SK-N-SH (cell line): ENCODE data around the gene PLK3. TPM values are rescaled to one million over a fixed set of nuclear protein-coding genes. Genes with fewer than 3 reads are reported as not detected.

Experiments
- CTCF ChIA-PET: fragments of 300-600, 350-600 bp; formaldehyde crosslinking; extraction: SDS; loops from one replicate; lab custom pipeline; 2021; lab: Yijun Ruan, JAX
- POLR2A ChIA-PET: fragments of 350-600 bp; sonication (Branson Sonifier 250); formaldehyde crosslinking; extraction: SDS; loops from one replicate; lab custom pipeline; 2020; ENCODE audit warnings: antibody characterized with exemption, inconsistent platforms; lab: Yijun Ruan, JAX
- DNase-seq: peaks from one replicate; pipeline ENCODE4 v3.0.0; 2012
- H2AFZ ChIP-seq: fragments of 200-600 bp; sonication (generic); 2 replicates; pipeline ENCODE4 v1.8.1; 2016; ENCODE audit warnings: antibody characterized with exemption, mild to moderate bottlenecking, low read depth
- H3F3A ChIP-seq: fragments of 200-600 bp; sonication (generic); replicated peaks from 2 replicates; pipeline ENCODE3; 2016; ENCODE audit warnings: antibody characterized with exemption, mild to moderate bottlenecking; ENCODE audit not compliant: insufficient read depth
- H3K27ac ChIP-seq, 2 experiments: fragments of 200-500 bp in 1 of 2; fragments of 200-600 bp in 1 of 2; sonication (Bioruptor generic) in 1 of 2; sonication (generic), shearing (Covaris generic) in 1 of 2; 2 replicates each; pipeline versions ENCODE4 v1.5.1 to v1.6.1; 2014 to 2016; ENCODE audit warnings: low read depth in 2 of 2, inconsistent platforms in 1 of 2, low read length in 1 of 2, mild to moderate bottlenecking in 1 of 2, mixed read lengths in 1 of 2
- H3K27me3 ChIP-seq: fragments of 200-600 bp; sonication (generic), shearing (Covaris generic); 2 replicates; pipeline ENCODE4 v1.6.1; 2016; ENCODE audit warnings: mixed run types; ENCODE audit not compliant: insufficient read depth
- H3K36me3 ChIP-seq, 2 experiments: fragments of 200-500 bp in 1 of 2; fragments of 200-600 bp in 1 of 2; sonication (Bioruptor generic) in 1 of 2; sonication (generic) in 1 of 2; replicated peaks in 1 of 2; 2 replicates each; pipeline versions ENCODE3 to v1.5.1; 2014 to 2016; ENCODE audit warnings: low read length in 1 of 2, mild to moderate bottlenecking in 1 of 2; ENCODE audit not compliant: insufficient read depth in 2 of 2, control insufficient read depth in 1 of 2
- H3K4me1 ChIP-seq, 2 experiments: fragments of 200-500 bp in 1 of 2; fragments of 200-600 bp in 1 of 2; sonication (Bioruptor generic) in 1 of 2; sonication (generic), shearing (Covaris generic) in 1 of 2; 2 replicates each; pipeline versions ENCODE4 v1.5.1 to v1.6.1; 2014 to 2016; ENCODE audit warnings: low read depth in 1 of 2, low read length in 1 of 2, mixed run types in 1 of 2; ENCODE audit not compliant: insufficient read depth in 2 of 2, control insufficient read depth in 1 of 2
- H3K4me2 ChIP-seq: fragments of 200-600 bp; sonication (generic), shearing (Covaris generic); 2 replicates; pipeline ENCODE4 v1.6.1; 2017; ENCODE audit warnings: mixed run types
- H3K4me3 ChIP-seq, 2 experiments: fragments of 200-500 bp in 1 of 2; fragments of 200-600 bp in 1 of 2; sonication (Bioruptor generic) in 1 of 2; sonication (generic), shearing (Covaris generic) in 1 of 2; 2 replicates each; pipeline versions ENCODE4 v1.5.1 to v1.8.1; 2014 to 2016; ENCODE audit warnings: low read depth in 2 of 2, inconsistent platforms in 1 of 2, low read length in 1 of 2, mild to moderate bottlenecking in 1 of 2, mixed read lengths in 1 of 2, moderate library complexity in 1 of 2
- H3K79me2 ChIP-seq: fragments of 200-600 bp; sonication (generic); 2 replicates; pipeline ENCODE4 v1.8.1; 2017; ENCODE audit warnings: mild to moderate bottlenecking; ENCODE audit not compliant: insufficient read depth
- H3K9ac ChIP-seq: fragments of 200-600 bp; sonication (generic); 2 replicates; pipeline ENCODE4 v1.6.1; 2017; ENCODE audit warnings: mixed run types
- H3K9me2 ChIP-seq: fragments of 200-600 bp; sonication (generic); 2 replicates; pipeline ENCODE4 v1.6.1; 2017; ENCODE audit warnings: mixed run types
- H3K9me3 ChIP-seq: fragments of 200-600 bp; sonication (generic); 2 replicates; pipeline ENCODE4 v1.6.1; 2017; ENCODE audit warnings: mixed run types, mild to moderate bottlenecking, moderate library complexity
- H4K20me1 ChIP-seq: fragments of 200-600 bp; sonication (generic); 2 replicates; pipeline ENCODE4 v1.6.1; 2017; ENCODE audit warnings: mild to moderate bottlenecking, mixed run types; ENCODE audit not compliant: insufficient read depth
- CHD2 ChIP-seq: fragments of 150-350 bp; IDR thresholded peaks from 2 replicates; pipeline ENCODE4 v1.6.1; 2018; ENCODE audit warnings: low read length; ENCODE audit not compliant: partially characterized antibody
- EP300 ChIP-seq, 2 experiments: IDR thresholded peaks; 2 replicates each; pipeline versions ENCODE4 v1.4.0 to v1.6.1; 2012; ENCODE audit warnings: borderline replicate concordance in 1 of 2, low read depth in 1 of 2, low read length in 1 of 2
- EZH2phosphoT487 ChIP-seq: fragments of 200-600 bp; sonication (generic); IDR thresholded peaks from 2 replicates; pipeline ENCODE4 v1.6.1; 2017; ENCODE audit warnings: low read depth, mixed run types, mild to moderate bottlenecking, antibody characterized with exemption, moderate library complexity, borderline replicate concordance
- GABPA ChIP-seq: IDR thresholded peaks from 2 replicates; pipeline ENCODE4 v1.4.0; 2012; ENCODE audit warnings: low read depth, mild to moderate bottlenecking
- IRF3 ChIP-seq: fragments of 150-350 bp; IDR thresholded peaks from 2 replicates; pipeline ENCODE4 v1.6.1; 2016; ENCODE audit warnings: mild to moderate bottlenecking, low read depth, low read length
- JUND ChIP-seq: IDR thresholded peaks from 2 replicates; pipeline ENCODE4 v1.4.0; 2012
- MAX ChIP-seq: IDR thresholded peaks from 2 replicates; pipeline ENCODE4 v1.4.0; 2012; ENCODE audit warnings: low read depth
- MXI1 ChIP-seq: IDR thresholded peaks from 2 replicates; pipeline ENCODE4 v1.6.1; 2012; ENCODE audit warnings: mild to moderate bottlenecking, low read depth, low read length, improper control_type of control experiment
- NFIC ChIP-seq: IDR thresholded peaks from 2 replicates; pipeline ENCODE4 v1.4.0; 2012; ENCODE audit warnings: borderline replicate concordance
- PBX3 ChIP-seq: IDR thresholded peaks from 2 replicates; pipeline ENCODE4; 2012
- POLR2AphosphoS5 ChIP-seq: IDR thresholded peaks from 2 replicates; pipeline ENCODE4 v1.6.1; 2012; ENCODE audit warnings: low read depth, low read length
- RCOR1 ChIP-seq: fragments of 150-350 bp; IDR thresholded peaks from 2 replicates; pipeline ENCODE4 v1.6.1; 2017; ENCODE audit warnings: antibody characterized with exemption, low read length
- RFX5 ChIP-seq: IDR thresholded peaks from 2 replicates; pipeline ENCODE4 v1.6.1; 2012; ENCODE audit warnings: mild to moderate bottlenecking, improper control_type of control experiment, low read length
- SIN3A ChIP-seq: IDR thresholded peaks from 2 replicates; pipeline ENCODE4 v1.6.1; 2012; ENCODE audit warnings: low read depth, mild to moderate bottlenecking, low read length, moderate library complexity, borderline replicate concordance
- SMC3 ChIP-seq: IDR thresholded peaks from 2 replicates; pipeline ENCODE4 v1.6.1; 2012; ENCODE audit warnings: low read depth, low read length, improper control_type of control experiment
- TCF12 ChIP-seq: IDR thresholded peaks from 2 replicates; pipeline ENCODE4 v1.4.0; 2012
- USF1 ChIP-seq: IDR thresholded peaks from 2 replicates; pipeline ENCODE4 v1.4.0; 2012; ENCODE audit warnings: low read depth, borderline replicate concordance
- USF2 ChIP-seq: fragments of 150-350 bp; IDR thresholded peaks from 2 replicates; pipeline ENCODE4 v1.6.1; 2017; ENCODE audit warnings: antibody characterized with exemption, low read length, low read depth, borderline replicate concordance
- YY1 ChIP-seq: IDR thresholded peaks from 2 replicates; pipeline ENCODE4 v1.4.0; 2012; ENCODE audit warnings: low read depth, mild to moderate bottlenecking
- WGBS: methylation state at CpG from one replicate; pipeline ENCODE4 v1.1.6; 2017; ENCODE audit warnings: low lambda C conversion rate; 5-methylcytosine and 5-hydroxymethylcytosine counted together
- polyA plus RNA-seq, 3 experiments: library from polyadenylated mRNA; depleted of rRNA; stranded (reverse); fragments of >200 nt; gene quantifications; 2 replicates each; pipeline ENCODE4 v1.2.3, GENCODE V29; 2012

PLK3 gene
- polyA plus RNA-seq, 1 of the 3 experiments (the other 2 are of a cell fraction), result 82.8 TPM

GRCh38 chr1:44808938-44809917, 9.1 kb downstream of the PLK3 start:
- Histone ChIP-seq H3K27ac (peak overlapping the region; percentile 94 to 100), H3K36me3 (peaks cover 20 to 34% of the 10 kb centered on the region in 2 experiments), H2AFZ (no peak overlapping the region), H4K20me1 (no peaks in the 10 kb centered on the region), H3K4me3 (peak overlapping the region; percentile 43 to 54), H3K9me3 (no peaks in the 10 kb centered on the region), H3K4me2 (peak overlapping the region; percentile 76), H3F3A (peaks cover 67% of the 10 kb centered on the region), H3K9ac (peak overlapping the region; percentile 94), H3K27me3 (no peaks in the 10 kb centered on the region), H3K4me1 (peaks cover 56 to 85% of the 10 kb centered on the region in 2 experiments; a peak in 3 of 4 replicates), H3K9me2 (no peaks in the 10 kb centered on the region), H3K79me2 (peaks cover 58% of the 10 kb centered on the region)
- no peak for DNase-seq
- ChIA-PET POLR2A (interaction anchor here (1.0 to 3.2 kb wide), 6 partner anchors 9 to 177 kb away, joined by 3 to 29 read pairs (median 11); partner anchors contain the start of genes EIF2B3, PLK3 and RPS8), CTCF (interaction anchor here (0.6 to 2.4 kb wide), 7 partner anchors 9 to 202 kb away, joined by 3 to 11 read pairs (median 4); partner anchors contain the start of genes HECTD3, PLK3 and RPS8)
- WGBS, result 55% methylated on average over 6 of the region's 6 CpGs
- TF ChIP-seq RFX5 (no peak), GABPA (peak; percentile 13; the same call in 1 of the 2 replicates), JUND (no peak)

GRCh38 chr1:44810101-44810761, 10.1 kb downstream of the PLK3 start:
- Histone ChIP-seq H2AFZ (no peak overlapping the region), H3K27ac (peak overlapping the region; percentile 94 to 100)
- no peak for DNase-seq

More at GRCh38 chr1:44810101-44810761, 10.1 kb downstream of the PLK3 start:
- peak overlapping the region; percentile 94 for H3K9ac ChIP-seq
- H3K4me1 ChIP-seq, result peaks cover 56 to 82% of the 10 kb centered on the region in 2 experiments; a peak in 3 of 4 replicates
- H4K20me1 ChIP-seq, result no peaks in the 10 kb centered on the region
- TF ChIP-seq USF1, result no peak
- TF ChIP-seq MXI1, result no peak
- no peak for TF ChIP-seq GABPA
- no peak for TF ChIP-seq USF2
- TF ChIP-seq SIN3A, result no peak
- TF ChIP-seq SMC3, result no peak
- peak; percentile 14; the same call in 1 of the 2 replicates for TF ChIP-seq PBX3
- TF ChIP-seq TCF12, result peak; percentile 57; the same call in 1 of the 2 replicates
- no peak for TF ChIP-seq RFX5
- TF ChIP-seq POLR2AphosphoS5, result no peak; the same call in none of the 2 replicates
- TF ChIP-seq NFIC, result peak; percentile 92
- no peak for TF ChIP-seq EZH2phosphoT487
- no peak for TF ChIP-seq YY1
- TF ChIP-seq MAX, result peak; percentile 32
- no peak for TF ChIP-seq RCOR1
- no peak for TF ChIP-seq CHD2
- peak in 1 of 2 experiments; percentile 28; a peak in 1 of 4 replicates for TF ChIP-seq EP300 (IDR thresholded peaks at IDR 0.05; ENCODE audit: borderline replicate concordance in 1 of 2, low read depth in 1 of 2, low read length in 1 of 2)
- TF ChIP-seq IRF3, result no peak
- H3K9me2 ChIP-seq, result no peaks in the 10 kb centered on the region
- peaks cover 20 to 35% of the 10 kb centered on the region in 2 experiments for H3K36me3 ChIP-seq
- WGBS, result 80% methylated on average over 4 of the region's 12 CpGs
- ChIA-PET CTCF (interaction anchor here (2.4 kb wide), 1 partner anchor 10 kb away, joined by 11 read pairs; the partner anchor contains the start of gene PLK3), POLR2A (interaction anchor here (1.0 to 3.1 kb wide), 3 partner anchors 9 to 35 kb away, joined by 3 to 29 read pairs (median 22); partner anchors contain the start of genes PLK3 and RPS8)
- H3K9me3 ChIP-seq, result no peaks in the 10 kb centered on the region
- H3K79me2 ChIP-seq, result peaks cover 48% of the 10 kb centered on the region
- H3K4me2 ChIP-seq, result peak overlapping the region; percentile 76
- peak overlapping the region; percentile 43 to 54; a peak in 3 of 4 replicates for H3K4me3 ChIP-seq
- H3K27me3 ChIP-seq, result no peaks in the 10 kb centered on the region
- H3F3A ChIP-seq, result peaks cover 67% of the 10 kb centered on the region
